ENCODE measurements around the gene RRP12.

The RRP12 gene

GRCh38 chr10:97331153-97331703, 69.9 kb downstream of the RRP12 start:
- Mint-ChIP-seq H3K4me1 (peaks cover 35% of the 10 kb centered on the region), H3K27me3 (no peaks in the 10 kb centered on the region), H3K9me3 (no peaks in the 10 kb centered on the region), H3K4me3 (peak overlapping the region; percentile 33), H3K36me3 (peaks cover 11% of the 10 kb centered on the region), H3K27ac (peak overlapping the region; percentile 7)
- no peak for DNase-seq (ENCODE audit: low spot score in 2 of 2)
- ATAC-seq (ENCODE audit: low read depth): no peak

GRCh38 chr10:97329766-97330165, 71.4 kb downstream of the RRP12 start:
- H3K27ac Mint-ChIP-seq: no peak overlapping the region
- DNase-seq (ENCODE audit: low spot score in 2 of 2) (no peak), ATAC-seq (ENCODE audit: low read depth) (no peak)
- H3K9me3 Mint-ChIP-seq: no peaks in the 10 kb centered on the region
- no peaks in the 10 kb centered on the region for H3K27me3 Mint-ChIP-seq
- peaks cover 11% of the 10 kb centered on the region for H3K36me3 Mint-ChIP-seq
- peaks cover 32% of the 10 kb centered on the region for H3K4me1 Mint-ChIP-seq
- H3K4me3 Mint-ChIP-seq: no peak overlapping the region

GRCh38 chr10:97328646-97329453, 72.3 kb downstream of the RRP12 start:
- Mint-ChIP-seq H3K36me3 (peaks cover 11% of the 10 kb centered on the region), H3K9me3 (no peaks in the 10 kb centered on the region), H3K27ac (no peak overlapping the region), H3K27me3 (no peaks in the 10 kb centered on the region), H3K4me1 (peaks cover 32% of the 10 kb centered on the region), H3K4me3 (no peak overlapping the region)
- no peak for ATAC-seq (ENCODE audit: low read depth)
- DNase-seq (ENCODE audit: low spot score in 2 of 2): no peak

GRCh38 chr10:97327348-97328294, 73.5 kb downstream of the RRP12 start:
- H3K36me3 Mint-ChIP-seq: peaks cover 11% of the 10 kb centered on the region
- peaks cover 22% of the 10 kb centered on the region for H3K4me1 Mint-ChIP-seq
- DNase-seq (ENCODE audit: low spot score in 2 of 2) (no peak), ATAC-seq (ENCODE audit: low read depth) (no peak)
- no peaks in the 10 kb centered on the region for H3K9me3 Mint-ChIP-seq
- no peak overlapping the region for H3K27ac Mint-ChIP-seq
- H3K27me3 Mint-ChIP-seq: no peaks in the 10 kb centered on the region
- H3K4me3 Mint-ChIP-seq: no peak overlapping the region

GRCh38 chr10:97325754-97326153, 75.4 kb downstream of the RRP12 start:
- Mint-ChIP-seq H3K27ac (no peak overlapping the region), H3K4me3 (no peak overlapping the region), H3K9me3 (no peaks in the 10 kb centered on the region), H3K36me3 (peaks cover 8% of the 10 kb centered on the region), H3K4me1 (peaks cover 13% of the 10 kb centered on the region), H3K27me3 (no peaks in the 10 kb centered on the region)
- no peak for ATAC-seq (ENCODE audit: low read depth)
- no peak for DNase-seq (ENCODE audit: low spot score in 2 of 2)

- ATAC-seq (ENCODE audit: low read depth) (no peak), DNase-seq (ENCODE audit: low spot score in 2 of 2) (no peak)
- Mint-ChIP-seq H3K27ac (no peak overlapping the region), H3K4me1 (peaks cover 15% of the 10 kb centered on the region), H3K27me3 (no peaks in the 10 kb centered on the region), H3K4me3 (no peak overlapping the region), H3K36me3 (peaks cover 4% of the 10 kb centered on the region), H3K9me3 (no peaks in the 10 kb centered on the region)
Observed at GRCh38 chr10:97323501-97323900, 77.6 kb downstream of the RRP12 start.

- Mint-ChIP-seq H3K9me3 (no peaks in the 10 kb centered on the region), H3K36me3 (no peaks in the 10 kb centered on the region), H3K27me3 (no peaks in the 10 kb centered on the region), H3K27ac (peak overlapping the region; percentile 89), H3K4me1 (peaks cover 12% of the 10 kb centered on the region), H3K4me3 (peak overlapping the region; percentile 92)
- DNase-seq (ENCODE audit: low spot score in 2 of 2) (no peak), ATAC-seq (ENCODE audit: low read depth) (no peak)
Observed at GRCh38 chr10:97321804-97322190, 79.3 kb downstream of the RRP12 start.

DNA sequence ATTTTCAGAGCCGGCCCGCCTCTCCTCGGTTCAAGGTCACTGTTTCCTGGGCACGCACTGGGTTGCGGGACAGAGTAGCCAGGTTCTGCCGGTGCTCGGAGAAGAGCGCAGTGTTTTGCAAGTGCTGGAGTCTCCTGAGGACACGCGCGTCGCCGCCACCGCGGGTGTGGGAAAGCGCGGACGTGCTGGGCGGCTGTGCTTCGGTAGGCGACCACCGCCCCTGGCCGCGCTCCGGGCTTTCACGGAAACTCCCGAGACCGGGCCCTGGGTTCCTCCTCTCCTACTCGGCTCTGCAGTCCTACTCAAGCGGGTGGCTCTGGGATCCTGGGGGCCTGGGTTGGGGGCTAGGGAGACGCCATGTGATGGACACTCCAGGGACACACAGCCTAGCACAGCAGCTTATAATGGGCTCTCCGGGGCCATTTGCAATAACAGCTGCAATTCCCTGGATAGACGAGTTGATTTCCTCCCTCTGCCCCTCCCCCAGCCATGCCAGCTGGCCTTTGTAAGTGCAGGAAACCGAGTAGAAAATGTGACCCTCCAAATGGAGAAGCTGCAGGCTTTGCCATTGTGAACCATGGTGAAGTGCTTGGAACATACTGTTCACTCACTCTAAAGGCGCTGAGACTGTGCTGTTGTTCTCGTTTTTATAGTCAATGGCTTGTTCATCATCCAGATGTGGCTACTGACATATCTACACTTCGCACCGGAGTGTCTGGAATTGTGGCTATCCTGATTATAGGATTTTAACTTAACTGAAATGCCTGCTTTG, 79.9 kb downstream of the RRP12 start:
- peak overlapping the region; percentile 92 for H3K4me3 Mint-ChIP-seq
- H3K4me1 Mint-ChIP-seq: peaks cover 12% of the 10 kb centered on the region

GRCh38 chr10:97320480-97321031, 80.6 kb downstream of the RRP12 start:
- Mint-ChIP-seq H3K27me3 (no peaks in the 10 kb centered on the region), H3K4me3 (peak overlapping the region; percentile 92), H3K4me1 (peaks cover 12% of the 10 kb centered on the region), H3K36me3 (no peaks in the 10 kb centered on the region), H3K9me3 (no peaks in the 10 kb centered on the region), H3K27ac (peak overlapping the region; percentile 89)
- DNase-seq (ENCODE audit: low spot score in 2 of 2) (no peak), ATAC-seq (ENCODE audit: low read depth) (no peak)

More for the DNA sequence above, 79.9 kb downstream of the RRP12 start:
- no peaks in the 10 kb centered on the region for H3K9me3 Mint-ChIP-seq
- peak overlapping the region; percentile 89 for H3K27ac Mint-ChIP-seq
- DNase-seq (ENCODE audit: low spot score in 2 of 2): peak in 1 of 2 donors; percentile 16
- H3K36me3 Mint-ChIP-seq: no peaks in the 10 kb centered on the region
- H3K27me3 Mint-ChIP-seq: no peaks in the 10 kb centered on the region
- no peak for ATAC-seq (ENCODE audit: low read depth)

DNA sequence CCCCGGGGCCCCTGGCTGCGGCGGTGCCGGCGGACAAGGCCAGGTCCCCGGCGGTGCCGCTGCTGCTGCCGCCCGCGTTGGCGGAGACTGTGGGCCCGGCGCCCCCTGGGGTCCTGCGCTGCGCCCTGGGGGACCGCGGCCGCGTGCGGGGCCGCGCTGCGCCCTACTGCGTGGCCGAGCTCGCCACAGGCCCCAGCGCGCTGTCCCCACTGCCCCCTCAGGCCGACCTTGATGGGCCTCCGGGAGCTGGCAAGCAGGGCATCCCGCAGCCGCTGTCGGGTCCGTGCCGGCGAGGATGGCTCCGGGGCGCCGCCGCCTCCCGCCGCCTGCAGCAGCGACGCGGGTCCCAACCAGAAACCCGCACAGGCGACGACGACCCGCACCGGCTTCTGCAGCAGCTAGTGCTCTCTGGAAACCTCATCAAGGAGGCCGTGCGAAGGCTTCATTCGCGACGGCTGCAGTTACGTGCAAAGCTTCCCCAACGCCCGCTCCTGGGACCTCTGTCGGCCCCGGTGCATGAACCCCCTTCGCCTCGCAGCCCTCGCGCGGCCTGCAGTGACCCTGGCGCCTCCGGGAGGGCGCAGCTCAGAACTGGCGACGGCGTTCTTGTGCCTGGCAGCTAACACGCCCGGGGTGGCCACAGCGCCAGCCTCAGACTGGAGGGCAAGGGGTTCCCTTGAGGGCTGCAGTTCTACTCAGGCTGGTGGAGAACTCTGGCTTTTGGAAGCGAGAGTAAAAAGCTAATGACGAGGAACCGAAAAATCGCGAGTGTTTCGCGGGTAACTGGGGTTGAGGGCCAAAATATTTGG, 81.3 kb downstream of the RRP12 start:
- H3K27ac Mint-ChIP-seq: peak overlapping the region; percentile 89
- DNase-seq (ENCODE audit: low spot score in 2 of 2) (peak; percentile 64 to 76), ATAC-seq (ENCODE audit: low read depth) (peak; percentile 57)
- no peaks in the 10 kb centered on the region for H3K9me3 Mint-ChIP-seq
- H3K27me3 Mint-ChIP-seq: no peaks in the 10 kb centered on the region
- peaks cover 12% of the 10 kb centered on the region for H3K4me1 Mint-ChIP-seq
- no peaks in the 10 kb centered on the region for H3K36me3 Mint-ChIP-seq
- peak overlapping the region; percentile 92 for H3K4me3 Mint-ChIP-seq

GRCh38 chr10:97318772-97319651, 82.1 kb downstream of the RRP12 start, which contains the start of gene FRAT1:
FRAT1 (plus strand) TSS chr10:97319271; CDS start chr10:97319454, 183 bp downstream.
- Mint-ChIP-seq H3K36me3 (no peaks in the 10 kb centered on the region), H3K9me3 (no peaks in the 10 kb centered on the region), H3K27me3 (no peaks in the 10 kb centered on the region)

GRCh38 chr10:97314671-97315070, 86.5 kb downstream of the RRP12 start:
- no peaks in the 10 kb centered on the region for H3K27me3 Mint-ChIP-seq
- no peak overlapping the region for H3K4me3 Mint-ChIP-seq
- H3K36me3 Mint-ChIP-seq: no peaks in the 10 kb centered on the region
- no peak for DNase-seq (ENCODE audit: low spot score in 2 of 2)
- H3K9me3 Mint-ChIP-seq: no peaks in the 10 kb centered on the region
- H3K4me1 Mint-ChIP-seq: peaks cover 3% of the 10 kb centered on the region
- no peak overlapping the region for H3K27ac Mint-ChIP-seq
- ATAC-seq (ENCODE audit: low read depth): no peak

More at GRCh38 chr10:97318772-97319651, 82.1 kb downstream of the RRP12 start, which contains the start of gene FRAT1:
- DNase-seq (ENCODE audit: low spot score in 2 of 2) (peak; percentile 91 to 97), ATAC-seq (ENCODE audit: low read depth) (peak; percentile 69)
- peaks cover 12% of the 10 kb centered on the region for H3K4me1 Mint-ChIP-seq
- peak within 1 kb of the TSS; percentile 98 for H3K4me3 Mint-ChIP-seq
- peak within 1 kb of the TSS; percentile 99 for H3K27ac Mint-ChIP-seq
